Renal cortex interstitium (tissue), 3 donors: ENCODE data around the gene LBX2. TPM values are rescaled to one million over a fixed set of nuclear protein-coding genes. Genes with fewer than 3 reads are reported as not detected.

Source experiments
- polyA plus RNA-seq, 3 donors: library from polyadenylated mRNA; unstranded; fragments of 120-200 nt; gene quantifications; one replicate each; pipeline ENCODE4 v1.2.1, GENCODE V29; 2013; ENCODE audit not compliant: insufficient read length in 3 of 3

LBX2 gene
- polyA plus RNA-seq, 3 donors, result 3.4 to 5.3 (median 4.7) TPM

Other genes starting within 250 kb of the LBX2 start
- gene SLC4A5, start 156.2 kb downstream of the LBX2 start, polyA plus RNA-seq, result 1 to 10 TPM; 1.7 to 4.8 (median 3.2) TPM
- gene DCTN1, start 119.3 kb downstream of the LBX2 start, polyA plus RNA-seq, result 100 to 1,000 TPM; 135 to 169 (median 151) TPM
- gene C2orf81, start 78.0 kb downstream of the LBX2 start, polyA plus RNA-seq, result 1 to 10 TPM; 4.6 to 9.6 (median 8.0) TPM
- 10 to 100 TPM; 36.6 to 44.8 (median 43.2) TPM for gene WDR54, start 77.9 kb downstream of the LBX2 start, polyA plus RNA-seq
- 10 to 100 TPM; 58.0 to 89.3 (median 73.4) TPM for gene RTKN, start 57.7 kb downstream of the LBX2 start, polyA plus RNA-seq
- 10 to 100 TPM; 27.8 to 33.3 (median 31.7) TPM for gene INO80B, start 44.5 kb downstream of the LBX2 start, polyA plus RNA-seq
- gene WBP1, start 41.2 kb downstream of the LBX2 start, polyA plus RNA-seq, result 100 to 1,000 TPM in 2 of 3 donors, 10 to 100 TPM in 1; 93.7 to 122 (median 117) TPM
- gene MOGS, start 34.2 kb downstream of the LBX2 start, polyA plus RNA-seq, result 10 to 100 TPM; 48.6 to 51.1 (median 49.0) TPM
- gene MRPL53, start 26.9 kb downstream of the LBX2 start, polyA plus RNA-seq, result 10 to 100 TPM; 34.3 to 70.2 (median 65.9) TPM
- 10 to 100 TPM in 2 of 3 donors, 1 to 10 TPM in 1; 9.5 to 16.1 (median 11.5) TPM for gene CCDC142, start 16.6 kb downstream of the LBX2 start, polyA plus RNA-seq
- 10 to 100 TPM; 26.5 to 35.3 (median 30.2) TPM for gene TTC31, start 16.5 kb downstream of the LBX2 start, polyA plus RNA-seq
- 10 to 100 TPM; 23.8 to 26.5 (median 24.8) TPM for gene PCGF1, start 8.1 kb upstream of the LBX2 start, polyA plus RNA-seq
- gene TLX2, start 14.8 kb upstream of the LBX2 start, polyA plus RNA-seq, result under 1 TPM in 2 of 3 donors, not detected in 1; 0.10 to 0.23 TPM
- gene DQX1, start 26.6 kb upstream of the LBX2 start, polyA plus RNA-seq, result under 1 TPM; 0.14 to 0.82 (median 0.19) TPM
- 100 to 1,000 TPM in 2 of 3 donors, 10 to 100 TPM in 1; 93.2 to 113 (median 107) TPM for gene AUP1, start 30.1 kb upstream of the LBX2 start, polyA plus RNA-seq
- 10 to 100 TPM; 31.2 to 34.5 (median 31.4) TPM for gene HTRA2, start 30.3 kb upstream of the LBX2 start, polyA plus RNA-seq
- gene LOXL3, start 54.3 kb upstream of the LBX2 start, polyA plus RNA-seq, result 10 to 100 TPM in 2 of 3 donors, 1 to 10 TPM in 1; 9.6 to 11.0 (median 10.8) TPM
- gene DOK1, start 55.1 kb upstream of the LBX2 start, polyA plus RNA-seq, result 1 to 10 TPM; 7.5 to 9.4 (median 9.3) TPM
- 1 to 10 TPM in 1 of 3 donors, under 1 TPM in 2; 0.67 to 1.2 (median 0.84) TPM for gene M1AP, start 148.7 kb upstream of the LBX2 start, polyA plus RNA-seq
- gene SEMA4F, start 154.6 kb upstream of the LBX2 start, polyA plus RNA-seq, result 1 to 10 TPM; 6.8 to 8.1 (median 7.3) TPM